Parathyroid adenoma (tissue), 2 donors: Measurements from ENCODE around the gene VAPA.

ENCODE experiments used
- H2AFZ ChIP-seq: fragments of 300-600 bp; sonication (generic); one replicate; pipeline ENCODE4 v1.7.0; 2017; ENCODE audit warnings: antibody characterized with exemption, mild to moderate bottlenecking
- H3K27ac ChIP-seq: fragments of 300-600 bp; sonication (generic); one replicate; pipeline ENCODE4 v1.7.0; 2017
- H3K27me3 ChIP-seq: fragments of 300-600 bp; sonication (generic); one replicate; pipeline ENCODE4 v1.7.0; 2017; ENCODE audit warnings: low read length; ENCODE audit not compliant: control insufficient read depth, insufficient read depth
- H3K36me3 ChIP-seq: fragments of 300-600 bp; sonication (generic); one replicate; pipeline ENCODE4 v1.7.0; 2017; ENCODE audit warnings: low read length; ENCODE audit not compliant: control insufficient read depth, insufficient read depth
- H3K4me1 ChIP-seq: fragments of 300-600 bp; sonication (generic); one replicate; pipeline ENCODE4 v1.7.0; 2017; ENCODE audit warnings: control low read depth
- H3K4me2 ChIP-seq: fragments of 300-600 bp; sonication (generic); one replicate; pipeline ENCODE4 v1.7.0; 2017; ENCODE audit warnings: low read length
- H3K4me3 ChIP-seq: fragments of 300-600 bp; sonication (generic); one replicate; pipeline ENCODE4 v1.7.0; 2017; ENCODE audit warnings: low read depth, low read length
- H3K79me2 ChIP-seq: fragments of 300-600 bp; sonication (generic); one replicate; pipeline ENCODE4 v1.7.0; 2017; ENCODE audit warnings: control low read depth
- H3K9ac ChIP-seq: fragments of 300-600 bp; sonication (generic); one replicate; pipeline ENCODE4 v1.7.0; 2017; ENCODE audit warnings: mild to moderate bottlenecking
- H3K9me3 ChIP-seq: fragments of 300-600 bp; sonication (generic); one replicate; pipeline ENCODE4 v1.7.0; 2017; ENCODE audit warnings: low read length; ENCODE audit not compliant: control insufficient read depth
- TF ChIP-seq, protein P1 (sequence below): fragments of 300-600 bp; sonication (generic); IDR thresholded peaks from one replicate; pipeline ENCODE4 v1.7.0; 2017; ENCODE audit warnings: antibody characterized with exemption, mild to moderate bottlenecking
- donor health status: primary hyperparathyroidism.

Gene VAPA

DNA sequence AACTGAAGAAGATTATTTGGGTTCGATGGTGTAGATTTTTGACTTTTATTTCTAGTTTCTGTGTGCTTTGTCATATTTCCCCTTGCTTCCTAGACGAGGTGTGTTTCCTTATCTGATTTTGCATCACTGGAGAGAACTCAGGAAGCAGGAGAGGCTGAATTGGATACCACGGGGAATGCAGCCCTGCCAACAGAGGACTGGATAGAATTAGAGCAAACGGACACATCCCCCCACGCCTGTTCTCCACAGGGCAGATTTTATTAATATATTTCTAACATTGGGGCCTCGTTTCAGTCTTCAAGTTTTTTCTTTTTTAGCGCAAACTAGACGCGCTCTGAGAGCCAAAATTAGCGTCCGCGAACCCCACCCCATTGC is 678 bp upstream of the VAPA start:
- H3K27me3 ChIP-seq, result no peaks in the 10 kb centered on the region
- TF ChIP-seq, protein P1, sequence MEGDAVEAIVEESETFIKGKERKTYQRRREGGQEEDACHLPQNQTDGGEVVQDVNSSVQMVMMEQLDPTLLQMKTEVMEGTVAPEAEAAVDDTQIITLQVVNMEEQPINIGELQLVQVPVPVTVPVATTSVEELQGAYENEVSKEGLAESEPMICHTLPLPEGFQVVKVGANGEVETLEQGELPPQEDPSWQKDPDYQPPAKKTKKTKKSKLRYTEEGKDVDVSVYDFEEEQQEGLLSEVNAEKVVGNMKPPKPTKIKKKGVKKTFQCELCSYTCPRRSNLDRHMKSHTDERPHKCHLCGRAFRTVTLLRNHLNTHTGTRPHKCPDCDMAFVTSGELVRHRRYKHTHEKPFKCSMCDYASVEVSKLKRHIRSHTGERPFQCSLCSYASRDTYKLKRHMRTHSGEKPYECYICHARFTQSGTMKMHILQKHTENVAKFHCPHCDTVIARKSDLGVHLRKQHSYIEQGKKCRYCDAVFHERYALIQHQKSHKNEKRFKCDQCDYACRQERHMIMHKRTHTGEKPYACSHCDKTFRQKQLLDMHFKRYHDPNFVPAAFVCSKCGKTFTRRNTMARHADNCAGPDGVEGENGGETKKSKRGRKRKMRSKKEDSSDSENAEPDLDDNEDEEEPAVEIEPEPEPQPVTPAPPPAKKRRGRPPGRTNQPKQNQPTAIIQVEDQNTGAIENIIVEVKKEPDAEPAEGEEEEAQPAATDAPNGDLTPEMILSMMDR, result no peak
- peak overlapping the region; percentile 98 for H3K27ac ChIP-seq
- H3K4me2 ChIP-seq, result peak overlapping the region; percentile 77
- peak overlapping the region; percentile 98 for H2AFZ ChIP-seq
- no peaks in the 10 kb centered on the region for H3K36me3 ChIP-seq
- no peaks in the 10 kb centered on the region for H3K9me3 ChIP-seq
- no peak overlapping the region for H3K9ac ChIP-seq
- peaks cover 32% of the 10 kb centered on the region for H3K79me2 ChIP-seq
- H3K4me3 ChIP-seq, result peak overlapping the region; percentile 90
- peaks cover 19% of the 10 kb centered on the region for H3K4me1 ChIP-seq

DNA sequence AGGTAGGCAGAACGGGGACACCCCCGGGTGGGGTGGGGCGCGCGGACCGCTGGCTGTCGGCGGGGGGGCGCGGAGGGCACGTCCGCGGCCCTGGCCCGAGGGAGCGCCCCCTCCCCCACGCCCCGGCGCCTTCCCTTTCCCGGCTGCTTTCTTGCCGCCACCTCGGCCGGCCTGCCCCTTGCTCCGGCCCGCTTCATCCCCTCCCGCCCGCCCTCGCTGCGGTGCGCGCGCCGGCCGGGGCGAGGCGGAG is 443 bp downstream of the VAPA start:
- Histone ChIP-seq H3K9ac (peak overlapping the region; percentile 96), H2AFZ (peak overlapping the region; percentile 98), H3K27ac (peak overlapping the region; percentile 98), H3K4me2 (peak overlapping the region; percentile 77), H3K4me1 (peaks cover 23% of the 10 kb centered on the region), H3K36me3 (no peaks in the 10 kb centered on the region), H3K79me2 (peaks cover 43% of the 10 kb centered on the region), H3K27me3 (no peaks in the 10 kb centered on the region), H3K4me3 (peak overlapping the region; percentile 90), H3K9me3 (no peaks in the 10 kb centered on the region)
- TF ChIP-seq, protein P1, result no peak

DNA sequence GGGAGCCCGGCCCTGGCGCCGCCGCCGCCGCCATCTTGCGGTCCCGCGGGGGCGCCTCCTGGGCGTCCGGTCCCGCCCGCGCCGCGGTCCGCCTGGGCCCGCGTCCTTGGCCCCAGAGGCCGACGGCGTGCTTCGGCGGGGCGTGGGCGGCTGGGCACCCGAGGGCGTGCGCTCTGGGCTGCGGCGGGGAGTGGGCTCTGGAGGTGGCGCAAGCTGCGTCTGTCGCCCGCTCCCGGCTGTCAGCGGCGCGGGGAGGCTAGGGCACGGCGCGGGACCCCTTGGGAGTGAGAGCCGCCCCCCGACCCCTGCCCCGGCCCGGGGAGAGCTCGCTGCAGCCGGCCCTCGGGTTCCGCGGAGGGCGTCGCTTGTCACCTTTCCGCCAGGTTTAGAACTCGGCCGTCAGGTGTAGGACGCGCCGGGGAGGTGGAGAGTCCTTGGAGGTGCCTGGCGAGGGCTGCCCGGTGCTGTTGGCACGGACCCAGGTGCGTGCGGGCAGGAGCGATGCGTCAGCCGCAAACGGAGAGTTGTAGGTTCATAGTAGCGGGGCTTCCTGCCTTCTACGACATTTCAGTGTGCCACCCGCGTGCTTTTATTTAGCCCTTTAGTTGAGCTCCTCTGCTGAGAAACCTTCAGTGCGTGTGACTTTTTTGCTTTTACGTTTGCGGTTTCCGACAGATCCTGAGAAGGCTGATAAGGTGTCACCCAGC is 921 bp downstream of the VAPA start:
- Histone ChIP-seq H3K27me3 (no peaks in the 10 kb centered on the region), H3K9me3 (no peaks in the 10 kb centered on the region), H3K9ac (peak overlapping the region; percentile 32), H3K4me2 (peak overlapping the region; percentile 86), H3K4me1 (peaks cover 27% of the 10 kb centered on the region), H3K27ac (peak overlapping the region; percentile 81), H3K4me3 (peak overlapping the region; percentile 85), H3K36me3 (no peaks in the 10 kb centered on the region), H2AFZ (peak overlapping the region; percentile 21), H3K79me2 (peaks cover 46% of the 10 kb centered on the region)
- TF ChIP-seq, protein P1, result no peak

DNA sequence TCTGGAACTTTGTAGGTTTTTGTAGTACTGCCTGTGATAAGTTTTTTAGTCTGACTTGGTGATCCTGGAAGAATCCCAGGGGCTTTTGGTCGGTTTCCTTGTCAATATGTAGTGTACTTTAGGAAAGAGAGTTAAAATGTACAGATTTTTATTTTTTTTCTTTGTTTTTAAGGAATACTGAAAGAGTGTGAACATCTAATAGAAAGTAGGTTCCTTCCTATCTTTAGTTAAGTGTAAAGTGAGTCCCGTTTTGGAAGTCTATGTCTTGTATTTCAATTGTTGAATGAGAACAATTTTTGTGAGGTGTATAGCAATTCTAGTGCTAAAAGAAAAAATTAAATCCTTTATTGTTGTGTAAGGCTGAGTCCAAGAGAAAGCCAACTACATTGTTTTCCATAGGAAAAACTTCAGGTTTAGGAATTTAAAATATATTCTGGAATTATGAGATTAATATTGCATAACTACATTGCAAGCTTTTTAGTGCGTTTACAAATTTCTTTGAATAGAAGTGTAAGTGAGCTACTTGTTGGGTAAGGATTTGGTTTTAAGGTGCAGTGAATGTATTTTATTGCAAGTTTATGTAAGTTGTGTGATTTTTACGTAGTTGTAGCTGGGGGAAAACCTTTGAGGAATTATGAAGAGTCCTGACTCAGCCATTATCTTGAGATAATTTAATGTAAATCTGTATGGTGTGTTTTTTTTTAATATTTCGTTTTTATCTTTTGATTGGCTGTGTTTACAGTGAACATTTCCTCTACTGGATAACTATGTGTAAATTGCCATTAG is 1.7 kb downstream of the VAPA start:
- H3K9me3 ChIP-seq, result no peaks in the 10 kb centered on the region
- no peaks in the 10 kb centered on the region for H3K36me3 ChIP-seq
- H3K4me2 ChIP-seq, result peak overlapping the region; percentile 86
- H3K79me2 ChIP-seq, result peaks cover 54% of the 10 kb centered on the region
- H3K27ac ChIP-seq, result peak overlapping the region; percentile 81
- H3K4me3 ChIP-seq, result peak overlapping the region; percentile 85
- peaks cover 29% of the 10 kb centered on the region for H3K4me1 ChIP-seq
- TF ChIP-seq, protein P1, result no peak
- peak overlapping the region; percentile 32 for H3K9ac ChIP-seq
- no peaks in the 10 kb centered on the region for H3K27me3 ChIP-seq
- H2AFZ ChIP-seq, result no peak overlapping the region
